Measurements from ENCODE around the gene ADGRV1.

- TF ChIP-seq, protein P1, sequence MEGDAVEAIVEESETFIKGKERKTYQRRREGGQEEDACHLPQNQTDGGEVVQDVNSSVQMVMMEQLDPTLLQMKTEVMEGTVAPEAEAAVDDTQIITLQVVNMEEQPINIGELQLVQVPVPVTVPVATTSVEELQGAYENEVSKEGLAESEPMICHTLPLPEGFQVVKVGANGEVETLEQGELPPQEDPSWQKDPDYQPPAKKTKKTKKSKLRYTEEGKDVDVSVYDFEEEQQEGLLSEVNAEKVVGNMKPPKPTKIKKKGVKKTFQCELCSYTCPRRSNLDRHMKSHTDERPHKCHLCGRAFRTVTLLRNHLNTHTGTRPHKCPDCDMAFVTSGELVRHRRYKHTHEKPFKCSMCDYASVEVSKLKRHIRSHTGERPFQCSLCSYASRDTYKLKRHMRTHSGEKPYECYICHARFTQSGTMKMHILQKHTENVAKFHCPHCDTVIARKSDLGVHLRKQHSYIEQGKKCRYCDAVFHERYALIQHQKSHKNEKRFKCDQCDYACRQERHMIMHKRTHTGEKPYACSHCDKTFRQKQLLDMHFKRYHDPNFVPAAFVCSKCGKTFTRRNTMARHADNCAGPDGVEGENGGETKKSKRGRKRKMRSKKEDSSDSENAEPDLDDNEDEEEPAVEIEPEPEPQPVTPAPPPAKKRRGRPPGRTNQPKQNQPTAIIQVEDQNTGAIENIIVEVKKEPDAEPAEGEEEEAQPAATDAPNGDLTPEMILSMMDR (conservative IDR thresholded peaks at IDR 0.05; ENCODE audit: low read depth, low read length), result no peak
- TF ChIP-seq EZH2 (IDR thresholded peaks at IDR 0.05; ENCODE audit: borderline replicate concordance, low read depth, low read length, poor library complexity, severe bottlenecking), result no peak
Measured at GRCh38 chr5:90689064-90689463, 130.5 kb downstream of the ADGRV1 start.

Measured in A673 (cell line).